ENCODE measurements around the gene CORIN.
"Not testable (repeated sequence)": the region's sequence is repeated elsewhere in the genome, so short reads cannot be mapped to it uniquely, and the experiment has no call there.

Gene CORIN

GRCh38 chr4:47617607-47618006 is 220.3 kb downstream of the CORIN start:
- no peak for DNase-seq
- intact Hi-C loops (cut with DNase I): no loop called here

GRCh38 chr4:47615385-47615784 is 222.5 kb downstream of the CORIN start:
- intact Hi-C loops (cut with DNase I): no loop called here
- peak in 1 of 42 donors; percentile 1 for DNase-seq

GRCh38 chr4:47612116-47613023 is 225.5 kb downstream of the CORIN start:
- DNase-seq: no peak
- intact Hi-C loops (cut with DNase I): no loop called here

GRCh38 chr4:47606482-47606881 is 231.4 kb downstream of the CORIN start:
- intact Hi-C loops (cut with DNase I): no loop called here
- DNase-seq: no peak

DNA sequence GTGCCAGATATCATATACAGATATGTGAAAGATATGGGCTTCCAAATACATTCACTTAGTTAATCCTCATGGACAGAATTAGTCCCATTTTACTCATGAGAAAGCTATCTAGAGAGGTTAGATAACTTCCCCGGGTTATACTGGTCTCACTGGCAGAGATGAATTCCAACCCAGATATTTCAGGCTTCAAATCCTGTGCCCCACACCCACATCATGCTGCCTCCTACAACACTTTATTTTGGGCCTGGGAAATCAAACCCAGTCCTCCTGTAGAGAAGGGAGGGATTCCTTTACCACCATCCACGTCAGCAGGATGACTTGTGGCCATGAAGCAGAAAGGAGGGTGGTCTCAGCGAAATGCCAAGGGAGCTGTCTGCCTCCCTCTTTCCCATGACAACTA is 239.0 kb downstream of the CORIN start:
- intact Hi-C loops (cut with DNase I): no loop called here
- DNase-seq: no peak

GRCh38 chr4:47598320-47598719 is 239.5 kb downstream of the CORIN start:
- intact Hi-C loops (cut with DNase I): no loop called here
- DNase-seq: no peak

- intact Hi-C loops (cut with DNase I): no loop called here
- no peak for DNase-seq
Observed at GRCh38 chr4:47597696-47598095, 240.2 kb downstream of the CORIN start.

GRCh38 chr4:47590325-47590724 is 247.5 kb downstream of the CORIN start:
- intact Hi-C loops (cut with DNase I): no loop called here
- DNase-seq: no peak

- peak in 2 of 42 donors; percentile 7 to 19 for DNase-seq
- intact Hi-C loops (cut with DNase I): no loop called here
Observed at GRCh38 chr4:47579235-47579634, 258.6 kb downstream of the CORIN start.

DNA sequence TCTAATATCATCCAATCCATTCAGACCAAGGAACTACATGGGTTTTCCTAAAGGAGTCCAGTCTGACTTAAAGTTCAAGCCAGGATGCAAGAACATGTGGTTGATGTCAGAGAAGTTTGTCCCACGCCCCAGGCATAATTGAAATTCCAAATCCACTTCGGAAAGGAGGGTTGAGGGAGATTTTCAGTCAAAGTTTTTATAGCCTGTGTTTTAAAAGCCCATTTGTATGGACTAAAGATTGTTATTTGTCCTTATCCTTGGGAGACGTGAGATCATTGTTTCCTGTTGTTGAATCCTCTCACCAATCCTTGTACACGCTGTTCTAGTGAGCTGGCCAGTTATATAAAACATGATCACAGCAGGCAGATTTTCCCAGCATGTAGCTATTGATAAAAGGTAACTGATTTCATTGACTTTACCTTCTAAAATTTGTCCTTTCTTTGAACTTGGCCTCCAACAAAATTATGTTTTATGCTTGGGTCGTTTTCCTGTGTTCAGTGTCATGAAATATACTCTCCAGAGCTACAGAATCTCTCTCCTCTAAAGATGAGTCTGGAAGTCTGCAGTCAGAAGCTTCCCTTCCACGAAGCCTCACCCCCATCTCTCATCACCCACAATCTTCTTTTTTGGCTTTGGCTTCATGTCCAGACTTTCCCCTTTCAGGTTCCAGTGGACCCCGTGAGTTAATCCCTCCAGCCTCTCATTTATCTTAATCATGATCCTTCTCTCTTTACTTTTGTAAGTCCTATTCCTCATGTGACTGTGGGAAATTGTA is 259.9 kb downstream of the CORIN start:
- intact Hi-C loops (cut with DNase I): no loop called here
- DNase-seq: no peak

DNA sequence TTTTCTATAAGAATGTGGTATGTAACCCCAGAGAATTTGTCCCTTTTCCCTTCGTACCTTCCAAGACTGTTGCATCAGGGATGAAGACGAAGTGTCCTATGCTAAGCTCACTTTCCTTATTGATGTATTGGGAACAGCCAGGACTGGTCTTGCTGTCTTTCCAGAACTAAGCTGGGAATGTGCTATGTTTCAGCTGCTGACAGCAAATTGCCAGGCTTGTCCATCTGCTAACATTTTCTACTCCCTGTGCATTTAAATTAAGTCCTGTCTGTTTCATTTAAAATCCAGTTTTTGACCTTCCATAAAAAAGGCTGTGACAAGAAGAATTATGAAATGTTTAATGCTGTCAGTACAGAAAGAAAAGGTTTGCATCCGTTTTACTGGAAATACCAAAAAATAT is 264.9 kb downstream of the CORIN start:
- intact Hi-C loops (cut with DNase I): no loop called here
- DNase-seq: no peak

DNA sequence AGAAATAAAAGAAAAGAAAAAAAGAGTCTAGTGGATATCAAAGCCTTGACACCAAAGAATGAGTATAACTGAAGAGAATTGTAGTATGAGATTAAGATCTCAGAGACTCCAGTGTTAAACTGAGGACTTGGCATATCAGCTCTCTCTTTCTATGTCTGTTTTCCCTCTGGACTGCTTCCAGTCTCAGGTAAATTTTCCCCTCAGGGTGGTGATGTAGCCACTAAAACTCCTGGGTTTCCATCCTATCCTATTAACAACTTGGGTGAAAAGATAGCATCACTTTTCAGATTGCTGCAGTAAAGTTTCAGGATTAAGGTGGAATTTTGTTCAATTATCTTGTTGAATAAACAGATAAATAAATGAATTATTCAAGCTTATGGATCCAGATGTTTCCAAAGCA is 267.1 kb downstream of the CORIN start:
- DNase-seq: no peak
- intact Hi-C loops (cut with DNase I): no loop called here

- intact Hi-C loops (cut with DNase I): loop anchor here (10.0 kb wide), 1 partner anchor 83 kb away; the partner anchor contains the start of gene ATP10D
Observed at GRCh38 chr4:47567511-47567910, 270.4 kb downstream of the CORIN start.

GRCh38 chr4:47566969-47567368 is 270.9 kb downstream of the CORIN start:
- intact Hi-C loops (cut with DNase I): loop anchor here (10.0 kb wide), 1 partner anchor 82 kb away; the partner anchor contains the start of gene ATP10D
- no peak for DNase-seq

More at GRCh38 chr4:47567511-47567910, 270.4 kb downstream of the CORIN start:
- DNase-seq: no peak

DNA sequence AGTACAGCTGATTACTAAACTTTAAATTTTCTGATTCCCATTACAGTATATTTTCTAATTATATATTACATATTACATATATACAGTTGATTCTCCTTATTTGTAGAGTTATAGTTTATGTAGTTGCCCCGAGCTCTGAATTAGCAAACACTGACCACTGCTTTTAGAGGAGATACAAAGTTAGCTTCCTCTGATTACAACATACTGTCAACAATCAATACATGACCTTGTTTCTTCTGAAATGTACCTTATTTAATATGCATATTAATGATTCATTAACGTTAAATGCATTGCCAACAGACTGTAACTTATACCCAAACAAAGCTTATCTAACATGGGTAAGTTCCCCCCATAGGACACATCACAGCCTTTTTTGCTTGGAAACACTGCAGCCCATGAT is 271.3 kb downstream of the CORIN start:
- intact Hi-C loops (cut with DNase I): loop anchor here (10.0 kb wide), 1 partner anchor 82 kb away; the partner anchor contains the start of gene ATP10D
- no peak for DNase-seq

GRCh38 chr4:47562297-47562696 is 275.6 kb downstream of the CORIN start:
- DNase-seq: no peak
- intact Hi-C loops (cut with DNase I): loop anchor here (10.0 kb wide), 1 partner anchor 77 kb away; the partner anchor contains the start of gene ATP10D

GRCh38 chr4:47561331-47561730 is 276.5 kb downstream of the CORIN start:
- intact Hi-C loops (cut with DNase I): loop anchor here (10.0 kb wide), 1 partner anchor 77 kb away; the partner anchor contains the start of gene ATP10D
- DNase-seq: no peak

DNA sequence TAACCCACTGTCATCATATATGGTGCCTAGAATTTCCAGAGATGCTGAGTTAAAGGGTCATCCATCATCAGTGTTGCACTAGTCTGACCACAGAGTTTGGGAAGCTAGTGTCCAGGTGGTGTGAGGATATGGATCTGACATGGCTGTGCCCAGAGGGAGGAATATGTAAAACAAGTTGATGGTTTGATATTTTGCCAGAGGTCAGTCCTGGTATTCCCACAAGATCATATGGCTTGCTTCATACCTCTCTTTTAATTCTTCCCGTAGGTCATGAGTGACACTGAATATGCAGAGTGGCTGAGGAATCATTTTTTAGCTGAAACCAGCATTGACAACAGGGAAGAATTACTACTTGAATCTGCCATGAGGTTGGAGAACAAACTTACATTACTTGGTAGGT is 277.2 kb downstream of the CORIN start:
- intact Hi-C loops (cut with DNase I): loop anchor here (10.0 kb wide), 1 partner anchor 76 kb away; the partner anchor contains the start of gene ATP10D

GRCh38 chr4:47557255-47557654 is 280.6 kb downstream of the CORIN start:
- intact Hi-C loops (cut with DNase I): no loop called here

More for the DNA sequence above, 277.2 kb downstream of the CORIN start:
- DNase-seq: no peak

DNA sequence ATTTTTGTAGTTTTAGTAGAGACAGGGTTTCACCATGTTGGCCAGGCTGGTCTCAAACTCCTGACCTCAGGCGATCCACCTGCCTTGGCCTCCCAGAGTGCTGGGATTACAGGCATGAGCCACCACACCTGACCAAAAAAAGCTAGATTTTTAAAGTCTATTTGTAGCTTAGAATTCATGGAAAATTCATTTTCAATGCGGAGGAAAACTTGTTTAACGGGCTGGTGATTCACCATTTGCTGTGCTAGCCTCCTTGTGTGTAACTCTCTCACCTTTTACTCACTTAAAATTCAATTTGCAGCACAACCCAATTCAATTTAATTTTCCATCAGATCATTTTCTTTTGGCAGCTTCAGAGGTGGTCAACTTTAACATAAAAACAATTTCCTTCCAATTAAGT is 281.9 kb downstream of the CORIN start:
- DNase-seq; intact Hi-C loops (cut with DNase I): not testable (repeated sequence)

More at GRCh38 chr4:47557255-47557654, 280.6 kb downstream of the CORIN start:
- DNase-seq: no peak

Measured in head of caudate nucleus (tissue), 42 donors.